ENCODE results near the gene RNF38. TPM values are rescaled to one million over a fixed set of nuclear protein-coding genes. Genes with fewer than 3 reads are reported as not detected.
"Not testable (repeated sequence)": the region's sequence is repeated elsewhere in the genome, so short reads cannot be mapped to it uniquely, and the experiment has no call there.

Gene RNF38
- total RNA-seq, 1 donor from 2014 or later = 39.6 TPM

DNA sequence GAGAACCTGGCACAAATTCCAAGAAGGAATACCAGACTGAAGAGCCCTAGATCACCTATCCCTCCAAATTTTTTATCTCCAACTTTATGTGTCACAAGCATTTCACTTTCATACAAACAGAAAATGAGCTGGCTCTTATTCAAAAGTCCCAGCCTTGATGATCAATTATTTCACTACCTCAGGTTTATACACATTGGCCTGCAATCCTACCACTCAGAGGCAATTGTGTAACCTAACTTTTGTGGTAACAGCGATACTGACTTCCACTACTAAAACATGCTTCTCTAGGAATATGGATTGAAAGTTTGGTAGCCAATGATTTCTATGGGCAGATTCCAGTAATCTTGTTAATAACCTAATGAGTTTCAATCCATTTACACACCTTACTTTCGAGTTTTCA is 10.5 kb downstream of the RNF38 start:
- Mint-ChIP-seq H3K9me3 (ENCODE audit: unreplicated experiment) (no peaks in the 10 kb centered on the region), H3K27me3 (ENCODE audit: low read depth, unreplicated experiment) (no peaks in the 10 kb centered on the region), H3K36me3 (ENCODE audit: low read depth, unreplicated experiment) (peaks cover 10% of the 10 kb centered on the region), H3K27ac (ENCODE audit: unreplicated experiment) (no peak overlapping the region), H3K4me3 (ENCODE audit: unreplicated experiment) (no peak overlapping the region), H3K4me1 (ENCODE audit: low read depth, unreplicated experiment) (peaks cover 19% of the 10 kb centered on the region)
- Histone ChIP-seq H3K36me3 (ENCODE audit: insufficient read depth, low read length) (peaks cover 9% of the 10 kb centered on the region), H3K9me3 (ENCODE audit: insufficient read depth, low read depth, low read length) (no peaks in the 10 kb centered on the region), H3K4me3 (ENCODE audit: insufficient read depth, low read depth, low read length) (no peak overlapping the region), H4K20me1 (ENCODE audit: insufficient read depth, low read length) (peaks cover 78% of the 10 kb centered on the region), H3K9ac (ENCODE audit: low read length) (no peak overlapping the region), H2AFZ (ENCODE audit: low read depth, low read length) (no peak overlapping the region), H3K27ac (ENCODE audit: low read depth, low read length) (no peak overlapping the region), H3K4me2 (ENCODE audit: low read length) (no peak overlapping the region), H3K4me1 (ENCODE audit: insufficient read depth, low read length) (no peaks in the 10 kb centered on the region), H3K79me2 (ENCODE audit: insufficient read depth, low read length) (peaks cover 95% of the 10 kb centered on the region), H3K27me3 (ENCODE audit: insufficient read depth, low read length) (no peaks in the 10 kb centered on the region)
- TF ChIP-seq EZH2 (IDR thresholded peaks at IDR 0.05; ENCODE audit: insufficient read depth, low read length) = no peak
- TF ChIP-seq, protein P1, sequence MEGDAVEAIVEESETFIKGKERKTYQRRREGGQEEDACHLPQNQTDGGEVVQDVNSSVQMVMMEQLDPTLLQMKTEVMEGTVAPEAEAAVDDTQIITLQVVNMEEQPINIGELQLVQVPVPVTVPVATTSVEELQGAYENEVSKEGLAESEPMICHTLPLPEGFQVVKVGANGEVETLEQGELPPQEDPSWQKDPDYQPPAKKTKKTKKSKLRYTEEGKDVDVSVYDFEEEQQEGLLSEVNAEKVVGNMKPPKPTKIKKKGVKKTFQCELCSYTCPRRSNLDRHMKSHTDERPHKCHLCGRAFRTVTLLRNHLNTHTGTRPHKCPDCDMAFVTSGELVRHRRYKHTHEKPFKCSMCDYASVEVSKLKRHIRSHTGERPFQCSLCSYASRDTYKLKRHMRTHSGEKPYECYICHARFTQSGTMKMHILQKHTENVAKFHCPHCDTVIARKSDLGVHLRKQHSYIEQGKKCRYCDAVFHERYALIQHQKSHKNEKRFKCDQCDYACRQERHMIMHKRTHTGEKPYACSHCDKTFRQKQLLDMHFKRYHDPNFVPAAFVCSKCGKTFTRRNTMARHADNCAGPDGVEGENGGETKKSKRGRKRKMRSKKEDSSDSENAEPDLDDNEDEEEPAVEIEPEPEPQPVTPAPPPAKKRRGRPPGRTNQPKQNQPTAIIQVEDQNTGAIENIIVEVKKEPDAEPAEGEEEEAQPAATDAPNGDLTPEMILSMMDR (IDR thresholded peaks at IDR 0.05; ENCODE audit: insufficient read depth, low read depth, low read length) = no peak
- DNase-seq (ENCODE audit: low read depth) (no peak), FAIRE-seq (no peak)

DNA sequence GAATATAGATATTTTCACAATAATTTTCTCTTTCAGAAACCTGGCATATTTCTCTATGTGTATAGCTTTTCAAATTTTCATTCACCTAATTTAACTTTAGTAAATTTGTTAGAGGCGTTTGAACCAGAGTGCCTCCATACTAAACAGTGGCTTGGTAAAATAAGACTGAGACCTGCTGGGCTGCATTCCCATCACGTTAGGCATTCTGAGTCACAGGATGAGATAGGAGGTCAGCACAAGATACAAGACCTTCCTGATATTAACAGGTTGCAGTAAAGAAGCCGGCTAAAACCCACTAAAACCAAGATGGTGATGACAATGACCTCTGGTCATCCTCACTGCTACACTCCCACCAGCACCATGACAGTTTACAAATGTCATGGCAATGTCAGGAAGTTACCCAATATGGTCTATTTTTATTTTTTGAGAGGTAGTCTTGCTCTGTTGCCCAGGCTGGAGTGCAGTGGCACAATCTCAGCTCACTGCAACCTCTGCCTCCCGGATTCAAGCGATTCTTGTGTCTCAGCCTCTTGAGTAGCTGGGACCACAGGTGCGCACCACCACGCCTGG is 13.6 kb downstream of the RNF38 start:
- not testable (repeated sequence) for H3K27ac Mint-ChIP-seq (ENCODE audit: unreplicated experiment); H3K27me3 ChIP-seq (ENCODE audit: insufficient read depth, low read length); H2AFZ ChIP-seq (ENCODE audit: low read depth, low read length); H3K9ac ChIP-seq (ENCODE audit: low read length); H3K4me3 ChIP-seq (ENCODE audit: insufficient read depth, low read depth, low read length); FAIRE-seq; H3K36me3 ChIP-seq (ENCODE audit: insufficient read depth, low read length); H3K4me1 ChIP-seq (ENCODE audit: insufficient read depth, low read length); H3K4me2 ChIP-seq (ENCODE audit: low read length); H3K9me3 ChIP-seq (ENCODE audit: insufficient read depth, low read depth, low read length); H3K4me3 Mint-ChIP-seq (ENCODE audit: unreplicated experiment); H3K27me3 Mint-ChIP-seq (ENCODE audit: low read depth, unreplicated experiment); DNase-seq (ENCODE audit: low read depth); H3K9me3 Mint-ChIP-seq (ENCODE audit: unreplicated experiment); H3K27ac ChIP-seq (ENCODE audit: low read depth, low read length)
- Mint-ChIP-seq H3K4me1 (ENCODE audit: low read depth, unreplicated experiment) (peaks cover 34% of the 10 kb centered on the region), H3K36me3 (ENCODE audit: low read depth, unreplicated experiment) (peaks cover 13% of the 10 kb centered on the region)
- peaks cover 81% of the 10 kb centered on the region for H4K20me1 ChIP-seq (ENCODE audit: insufficient read depth, low read length)
- H3K79me2 ChIP-seq (ENCODE audit: insufficient read depth, low read length) = peaks cover 97% of the 10 kb centered on the region

DNA sequence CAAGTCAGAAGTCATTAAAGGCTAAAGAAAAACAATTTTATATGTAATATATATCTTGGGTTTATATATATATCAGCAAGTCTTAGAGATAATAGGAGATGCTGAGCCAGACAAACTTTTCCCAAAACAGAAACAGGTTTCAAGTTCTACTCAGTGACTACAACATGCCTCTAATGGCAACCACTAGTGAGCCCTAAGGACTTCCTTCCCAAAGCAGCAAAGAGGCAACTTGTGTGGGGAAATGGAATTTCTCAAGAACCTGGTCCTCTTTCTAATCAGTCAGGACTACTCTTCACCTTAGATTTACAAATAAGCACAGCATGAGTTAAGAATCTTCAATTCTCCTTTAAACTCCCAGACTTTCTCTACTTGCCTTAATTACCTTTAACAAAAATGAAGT is 17.6 kb downstream of the RNF38 start:
- Mint-ChIP-seq H3K36me3 (ENCODE audit: low read depth, unreplicated experiment) (peaks cover 11% of the 10 kb centered on the region), H3K27me3 (ENCODE audit: low read depth, unreplicated experiment) (no peaks in the 10 kb centered on the region), H3K9me3 (ENCODE audit: unreplicated experiment) (no peaks in the 10 kb centered on the region), H3K27ac (ENCODE audit: unreplicated experiment) (no peak overlapping the region), H3K4me1 (ENCODE audit: low read depth, unreplicated experiment) (peaks cover 29% of the 10 kb centered on the region), H3K4me3 (ENCODE audit: unreplicated experiment) (no peak overlapping the region)
- no peak overlapping the region for H3K4me3 ChIP-seq (ENCODE audit: insufficient read depth, low read depth, low read length)
- no peak overlapping the region for H3K27ac ChIP-seq (ENCODE audit: low read depth, low read length)
- no peak for DNase-seq (ENCODE audit: low read depth)
- no peak overlapping the region for H2AFZ ChIP-seq (ENCODE audit: low read depth, low read length)
- no peak for TF ChIP-seq EZH2 (IDR thresholded peaks at IDR 0.05; ENCODE audit: insufficient read depth, low read length)
- TF ChIP-seq, protein P1 (IDR thresholded peaks at IDR 0.05; ENCODE audit: insufficient read depth, low read depth, low read length) = no peak
- no peak for FAIRE-seq
- H4K20me1 ChIP-seq (ENCODE audit: insufficient read depth, low read length) = peaks cover 78% of the 10 kb centered on the region
- peaks cover 95% of the 10 kb centered on the region for H3K79me2 ChIP-seq (ENCODE audit: insufficient read depth, low read length)
- H3K4me1 ChIP-seq (ENCODE audit: insufficient read depth, low read length) = no peaks in the 10 kb centered on the region
- no peak overlapping the region for H3K9ac ChIP-seq (ENCODE audit: low read length)
- H3K36me3 ChIP-seq (ENCODE audit: insufficient read depth, low read length) = peaks cover 4% of the 10 kb centered on the region
- H3K27me3 ChIP-seq (ENCODE audit: insufficient read depth, low read length) = no peaks in the 10 kb centered on the region
- H3K4me2 ChIP-seq (ENCODE audit: low read length) = no peak overlapping the region
- no peaks in the 10 kb centered on the region for H3K9me3 ChIP-seq (ENCODE audit: insufficient read depth, low read depth, low read length)
